ENCODE results near the gene ASPHD2. TPM values are rescaled to one million over a fixed set of nuclear protein-coding genes. Genes with fewer than 3 reads are reported as not detected.
A peak's percentile ranks its signal among the peaks of the same experiment; 100 is the strongest.
"Not testable (repeated sequence)": the region's sequence is repeated elsewhere in the genome, so short reads cannot be mapped to it uniquely, and the experiment has no call there.

The ASPHD2 gene
- total RNA-seq, 1 experiment from 2014 or later, result 1.8 TPM

- peak; percentile 26 for DNase-seq (ENCODE audit: low spot score)
Measured at GRCh38 chr22:26416670-26417276, 12.3 kb upstream of the ASPHD2 start.

- no peak for DNase-seq (ENCODE audit: low spot score)
Measured at GRCh38 chr22:26417406-26417805, 11.7 kb upstream of the ASPHD2 start.

DNA sequence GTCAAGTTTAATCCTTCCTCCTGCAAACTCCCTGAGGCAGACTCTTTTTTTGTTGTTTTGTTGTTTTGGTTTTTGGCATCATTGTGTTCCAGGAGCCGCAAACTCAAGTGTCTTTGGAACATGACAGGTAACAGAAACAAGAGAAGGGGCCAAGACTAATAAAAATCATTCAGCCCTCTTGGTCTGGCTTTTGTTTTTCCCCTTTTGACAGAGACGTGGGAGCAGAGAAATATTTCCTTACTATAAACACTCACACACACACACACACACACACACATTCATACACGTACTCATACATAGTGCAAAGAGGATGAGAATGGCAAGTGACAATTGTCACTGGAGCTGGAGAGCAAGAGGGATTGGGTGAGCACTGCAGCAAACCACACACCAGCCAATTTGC lies 10.4 kb upstream of the ASPHD2 start:
- no peak for DNase-seq (ENCODE audit: low spot score)

- no peak for DNase-seq (ENCODE audit: low spot score)
Measured at GRCh38 chr22:26426924-26427323, 2.1 kb upstream of the ASPHD2 start.

DNA sequence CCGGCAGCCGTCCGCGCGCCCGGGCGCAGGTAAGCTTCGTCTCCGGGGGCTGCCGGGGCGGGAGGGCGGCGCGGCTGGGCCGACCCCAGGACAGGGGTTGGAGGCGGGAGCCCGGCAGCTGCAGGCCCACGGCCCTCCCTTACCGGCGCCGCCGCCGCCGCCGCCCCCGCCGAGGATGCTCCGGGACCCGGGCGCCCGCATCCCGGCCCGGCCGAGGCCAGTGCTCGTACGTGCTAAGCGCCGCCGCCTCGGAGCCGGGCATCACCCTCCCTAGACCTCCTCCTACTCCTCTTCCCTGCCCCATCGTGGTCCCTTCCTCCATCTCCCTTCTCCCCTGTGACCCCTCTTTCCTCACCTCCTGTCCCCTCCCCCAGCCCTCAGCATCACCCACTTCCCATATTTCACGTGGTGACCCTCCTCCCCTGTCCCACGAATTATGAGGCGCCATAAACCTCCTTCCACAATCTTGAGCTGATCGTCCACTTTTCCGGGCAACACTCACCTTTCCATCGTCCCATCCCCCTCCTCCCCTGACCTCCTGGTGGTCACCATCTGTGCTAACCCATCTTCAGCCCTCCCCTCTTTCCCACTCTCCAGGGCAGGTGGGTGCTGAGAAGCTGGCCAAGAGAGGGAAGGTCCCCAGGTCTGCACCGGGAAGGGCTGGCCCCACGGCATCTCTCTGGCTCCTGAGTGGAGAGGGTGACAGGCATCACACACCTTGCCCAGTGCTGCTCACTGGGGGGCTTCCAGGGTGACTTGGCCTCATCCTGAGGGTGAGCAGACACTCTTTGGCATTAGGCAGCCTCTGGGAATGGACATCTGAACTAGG lies 612 bp downstream of the ASPHD2 start:
- no peak for DNase-seq (ENCODE audit: low spot score)

DNA sequence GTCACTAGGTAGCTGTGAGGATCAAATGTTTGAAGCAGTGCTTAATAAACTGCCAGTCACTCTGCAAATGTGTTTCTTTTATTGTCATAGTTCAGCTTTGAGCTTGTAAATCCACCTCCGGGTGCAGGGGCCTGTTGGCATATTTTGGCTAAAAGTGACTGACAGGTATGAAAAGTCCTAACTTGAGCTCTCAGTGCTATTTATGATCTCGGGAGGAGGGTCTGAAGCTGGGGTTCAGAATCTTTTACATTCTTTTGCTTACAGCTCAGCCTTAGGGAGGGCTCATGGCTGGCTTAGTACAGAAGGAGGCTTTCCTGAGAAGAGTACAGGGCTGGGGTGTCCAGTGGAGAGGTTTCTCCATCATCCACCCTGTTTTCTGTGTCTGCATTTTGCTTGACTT lies 1.5 kb downstream of the ASPHD2 start:
- DNase-seq (ENCODE audit: low spot score), result no peak

GRCh38 chr22:26431261-26431995 lies 2.4 kb downstream of the ASPHD2 start:
- no peak for DNase-seq (ENCODE audit: low spot score)

DNA sequence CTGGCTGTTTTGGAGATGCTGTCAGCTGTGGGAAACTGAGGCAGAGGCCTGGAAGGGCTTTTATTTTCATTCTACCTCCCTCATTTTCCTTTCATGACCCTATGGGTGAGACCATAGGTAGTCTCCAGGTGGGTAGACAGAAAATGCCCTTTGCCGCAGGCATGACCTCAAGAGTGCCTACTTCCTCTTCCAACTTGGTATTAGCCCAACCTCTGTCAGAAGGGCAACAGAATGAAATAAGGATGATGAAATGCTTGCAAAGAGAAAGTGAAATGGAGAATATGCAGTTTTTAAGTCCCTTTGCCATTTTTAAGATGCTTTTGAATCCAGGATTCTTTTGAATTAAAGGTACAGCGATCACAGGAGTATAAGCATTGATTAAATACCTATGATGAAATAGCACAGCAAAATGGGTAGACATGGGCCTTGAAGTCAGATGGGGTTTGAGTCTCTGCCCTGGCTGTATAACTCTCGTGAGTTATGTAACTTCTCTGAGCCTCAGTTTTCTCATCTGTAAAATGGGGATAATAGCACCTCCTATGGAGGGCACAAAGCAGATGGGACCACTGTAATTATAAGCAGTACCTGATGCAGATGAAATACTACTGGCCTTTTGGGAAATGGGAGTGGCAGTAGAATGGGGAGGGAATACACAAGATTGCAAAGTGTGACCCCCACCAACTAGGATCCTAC lies 3.7 kb downstream of the ASPHD2 start:
- no peak for DNase-seq (ENCODE audit: low spot score)

DNA sequence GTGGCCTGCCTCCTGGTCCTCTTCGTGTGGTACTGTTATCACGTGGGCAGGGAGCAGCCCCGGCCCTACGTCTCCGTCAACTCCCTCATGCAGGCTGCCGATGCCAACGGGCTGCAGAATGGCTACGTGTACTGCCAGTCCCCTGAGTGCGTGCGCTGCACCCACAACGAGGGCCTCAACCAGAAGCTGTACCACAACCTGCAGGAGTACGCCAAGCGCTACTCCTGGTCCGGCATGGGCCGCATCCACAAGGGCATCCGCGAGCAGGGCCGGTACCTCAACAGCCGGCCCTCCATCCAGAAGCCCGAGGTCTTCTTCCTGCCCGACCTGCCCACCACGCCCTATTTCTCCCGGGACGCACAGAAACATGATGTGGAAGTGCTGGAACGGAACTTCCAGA lies 4.7 kb downstream of the ASPHD2 start:
- DNase-seq (ENCODE audit: low spot score), result no peak

DNA sequence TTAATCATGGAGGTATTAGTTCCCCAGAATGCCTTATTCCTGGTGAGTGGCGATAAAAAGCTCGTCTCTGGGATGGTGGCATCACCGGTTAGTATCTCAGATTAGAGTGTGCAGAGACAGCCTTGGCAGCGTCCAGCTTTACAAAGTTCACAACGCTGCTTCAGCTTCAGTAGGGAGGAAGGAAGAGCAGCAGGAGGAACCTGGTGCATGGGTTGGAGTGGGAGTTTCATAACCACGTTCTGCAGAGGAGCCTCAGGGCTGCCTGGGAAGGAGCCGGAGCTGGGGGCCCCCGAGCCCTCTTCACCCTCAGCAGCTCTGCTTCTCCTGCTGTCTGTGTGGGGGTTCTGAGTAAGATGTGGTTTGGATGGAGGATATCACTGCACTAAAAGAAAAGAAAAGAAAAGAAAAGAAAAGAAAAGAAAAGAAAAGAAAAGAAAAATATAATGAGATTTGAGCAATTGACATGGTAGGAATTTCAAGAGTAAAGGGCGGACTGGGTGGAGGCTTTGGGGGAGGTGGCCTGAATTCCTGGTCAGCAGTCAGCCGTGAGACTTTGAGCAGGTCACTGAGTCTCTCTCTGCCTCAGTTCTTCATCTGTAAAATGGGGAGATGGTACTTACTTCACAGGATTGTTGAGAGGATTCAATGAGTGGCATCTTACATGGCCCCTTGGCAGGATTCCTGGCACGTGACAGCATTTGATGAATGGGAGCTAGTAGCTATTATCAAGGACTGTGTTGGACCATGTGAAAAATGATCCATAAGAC lies 6.5 kb downstream of the ASPHD2 start:
- DNase-seq (ENCODE audit: low spot score), result no peak

- DNase-seq (ENCODE audit: low spot score), result no peak
Measured at GRCh38 chr22:26436903-26437515, 7.9 kb downstream of the ASPHD2 start.

GRCh38 chr22:26437694-26438392 lies 8.8 kb downstream of the ASPHD2 start:
- DNase-seq (ENCODE audit: low spot score), result no peak

- DNase-seq (ENCODE audit: low spot score), result not testable (repeated sequence)
Measured at GRCh38 chr22:26438776-26439175, 9.7 kb downstream of the ASPHD2 start.

DNA sequence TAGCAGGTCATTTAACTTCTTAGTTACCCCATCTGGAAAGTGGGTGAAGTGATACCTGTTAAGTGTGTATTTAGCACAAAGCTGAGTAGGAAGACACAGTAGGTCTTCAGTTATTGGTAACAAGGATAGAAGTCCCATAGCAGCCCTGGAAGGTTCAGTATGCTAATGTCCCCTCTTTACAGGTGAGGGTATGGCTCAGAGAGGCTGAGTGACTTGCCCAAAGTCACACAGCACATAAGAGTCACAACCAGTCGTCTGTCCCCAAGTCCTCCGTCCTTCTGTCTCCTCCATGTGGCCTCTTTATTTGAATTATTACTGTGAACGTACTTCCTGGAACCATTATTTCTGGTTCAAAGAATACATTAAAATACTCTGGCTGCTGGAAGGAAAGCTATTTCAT lies 10.5 kb downstream of the ASPHD2 start:
- DNase-seq (ENCODE audit: low spot score), result no peak

- no peak for DNase-seq (ENCODE audit: low spot score)
Measured at GRCh38 chr22:26442086-26442756, 13.2 kb downstream of the ASPHD2 start.

DNA sequence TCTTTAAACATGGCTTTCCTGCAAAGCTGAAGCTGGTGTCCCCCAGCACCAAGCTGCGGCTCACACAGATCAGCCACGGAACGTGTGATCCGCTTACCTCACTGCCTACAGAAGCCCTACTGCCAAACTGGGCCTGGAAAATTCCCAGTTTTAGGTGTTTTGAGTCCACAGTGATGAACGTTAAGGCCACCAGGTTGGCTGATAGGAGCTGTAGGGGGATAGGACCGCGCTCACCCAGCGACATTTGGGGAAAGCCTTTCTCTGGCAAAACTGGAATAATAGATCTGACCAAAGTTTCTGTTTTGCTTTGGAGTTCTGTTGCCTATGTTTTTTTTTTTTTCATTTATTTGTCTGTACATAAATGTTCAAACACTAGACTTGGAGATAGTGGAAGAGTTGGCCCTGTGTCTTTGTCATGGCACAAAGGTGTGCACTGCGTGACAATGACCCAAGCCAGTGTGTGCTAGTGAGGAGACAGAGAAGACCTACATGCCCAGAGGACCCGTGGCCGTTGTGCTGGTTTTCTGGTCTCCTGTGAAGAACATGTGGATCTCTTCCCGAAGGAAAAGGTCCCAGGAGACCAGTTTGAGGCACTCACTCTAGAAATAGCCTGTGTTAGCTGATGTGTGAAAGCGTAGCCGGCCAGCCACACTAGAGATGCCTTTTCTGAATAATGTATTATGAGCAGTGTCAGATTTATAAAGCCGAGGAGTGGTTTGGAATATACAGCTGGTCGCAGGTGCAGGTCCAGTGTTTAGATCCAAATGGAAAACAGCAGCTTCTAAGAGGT lies 15.0 kb downstream of the ASPHD2 start:
- DNase-seq (ENCODE audit: low spot score), result no peak

- DNase-seq (ENCODE audit: low spot score), result no peak
Measured at GRCh38 chr22:26444777-26445176, 15.7 kb downstream of the ASPHD2 start.

- DNase-seq (ENCODE audit: low spot score), result no peak
Measured at GRCh38 chr22:26445577-26446275, 16.7 kb downstream of the ASPHD2 start.

All from H4 (cell line).